Neural progenitor cell (in vitro differentiated cells): Measurements from ENCODE around the gene CCDC183. TPM values are rescaled to one million over a fixed set of nuclear protein-coding genes. Genes with fewer than 3 reads are reported as not detected.

ENCODE experiments used
- DNase-seq: peaks from one replicate; pipeline ENCODE4 v3.0.0-alpha.2; 2016; ENCODE audit warnings: low spot score
- H2AFZ ChIP-seq: fragments of 200-600 bp; sonication (generic); replicated peaks from 2 replicates; pipeline ENCODE4 v1.6.1; 2016; ENCODE audit warnings: antibody characterized with exemption
- H3F3A ChIP-seq: fragments of 200-600 bp; sonication (generic); 2 replicates; pipeline ENCODE4 v1.6.1; 2016; ENCODE audit warnings: antibody characterized with exemption, low read depth
- H3K27ac ChIP-seq: fragments of 200-600 bp; sonication (generic); 2 replicates; pipeline ENCODE4 v1.5.1; 2016; ENCODE audit warnings: mild to moderate bottlenecking
- H3K27me3 ChIP-seq: fragments of 200-600 bp; sonication (generic); 2 replicates; pipeline ENCODE4 v1.6.1; 2016; ENCODE audit warnings: mild to moderate bottlenecking, moderate library complexity
- H3K36me3 ChIP-seq: fragments of 200-600 bp; sonication (generic); 2 replicates; pipeline ENCODE4 v1.5.1; 2016
- H3K4me1 ChIP-seq: fragments of 200-600 bp; sonication (generic); 2 replicates; pipeline ENCODE4 v1.6.1; 2016; ENCODE audit warnings: mixed run types
- H3K4me2 ChIP-seq: fragments of 200-600 bp; sonication (generic); 2 replicates; pipeline ENCODE4 v1.6.1; 2016
- H3K4me3 ChIP-seq: fragments of 200-600 bp; sonication (generic); 2 replicates; pipeline ENCODE4 v1.5.1; 2016
- H3K79me2 ChIP-seq: fragments of 200-600 bp; sonication (generic); 2 replicates; pipeline ENCODE4 v1.6.1; 2016; ENCODE audit warnings: low read depth
- H3K9ac ChIP-seq: fragments of 200-600 bp; sonication (generic); 2 replicates; pipeline ENCODE4 v1.6.1; 2016
- H3K9me3 ChIP-seq: fragments of 200-600 bp; sonication (generic); 2 replicates; pipeline ENCODE4 v1.5.1; 2016; ENCODE audit warnings: low read depth
- H4K20me1 ChIP-seq: fragments of 200-600 bp; sonication (generic); 2 replicates; pipeline ENCODE4 v1.6.1; 2016; ENCODE audit warnings: low read depth
- H3K27ac Mint-ChIP-seq: 3 replicates; pipeline ENCODE4 v1.8.0; 2021; ENCODE audit warnings: mixed read lengths
- H3K27me3 Mint-ChIP-seq: 2 replicates; pipeline ENCODE4 v1.8.0; 2022; ENCODE audit warnings: low read depth, mild to moderate bottlenecking, inconsistent platforms, moderate library complexity, mixed read lengths; ENCODE audit not compliant: insufficient read depth
- H3K36me3 Mint-ChIP-seq: 3 replicates; pipeline ENCODE4 v1.8.0; 2021; ENCODE audit warnings: mixed read lengths
- H3K4me1 Mint-ChIP-seq: 3 replicates; pipeline ENCODE4 v1.8.0; 2021; ENCODE audit warnings: mixed read lengths
- H3K4me3 Mint-ChIP-seq: 3 replicates; pipeline ENCODE4 v1.8.0; 2021; ENCODE audit warnings: mild to moderate bottlenecking, moderate library complexity, mixed read lengths
- H3K9me3 Mint-ChIP-seq: 3 replicates; pipeline ENCODE4 v1.8.0; 2020; ENCODE audit warnings: mixed read lengths
- EZH2 ChIP-seq: fragments of 200-600 bp; sonication (generic); IDR thresholded peaks from 2 replicates; pipeline ENCODE4 v1.6.1; 2017; ENCODE audit warnings: antibody characterized with exemption, mild to moderate bottlenecking, moderate library complexity
- EZH2phosphoT487 ChIP-seq: fragments of 200-600 bp; sonication (generic); IDR thresholded peaks from 2 replicates; pipeline ENCODE4 v1.6.1; 2017; ENCODE audit warnings: antibody characterized with exemption
- total RNA-seq: library from RNA; depleted of rRNA; stranded (reverse); fragments of >200 nt; gene quantifications from 2 replicates; pipeline ENCODE4 v1.2.3, GENCODE V29; 2015; ENCODE audit warnings: low replicate concordance
- TF ChIP-seq, protein P1 (sequence below): fragments of 200-600 bp; sonication (generic); IDR thresholded peaks from 2 replicates; pipeline ENCODE4 v1.5.1; 2017; ENCODE audit warnings: antibody characterized with exemption, mild to moderate bottlenecking

CCDC183 gene
- total RNA-seq, 1 donor from 2014 or later, result 0.84 TPM

DNA sequence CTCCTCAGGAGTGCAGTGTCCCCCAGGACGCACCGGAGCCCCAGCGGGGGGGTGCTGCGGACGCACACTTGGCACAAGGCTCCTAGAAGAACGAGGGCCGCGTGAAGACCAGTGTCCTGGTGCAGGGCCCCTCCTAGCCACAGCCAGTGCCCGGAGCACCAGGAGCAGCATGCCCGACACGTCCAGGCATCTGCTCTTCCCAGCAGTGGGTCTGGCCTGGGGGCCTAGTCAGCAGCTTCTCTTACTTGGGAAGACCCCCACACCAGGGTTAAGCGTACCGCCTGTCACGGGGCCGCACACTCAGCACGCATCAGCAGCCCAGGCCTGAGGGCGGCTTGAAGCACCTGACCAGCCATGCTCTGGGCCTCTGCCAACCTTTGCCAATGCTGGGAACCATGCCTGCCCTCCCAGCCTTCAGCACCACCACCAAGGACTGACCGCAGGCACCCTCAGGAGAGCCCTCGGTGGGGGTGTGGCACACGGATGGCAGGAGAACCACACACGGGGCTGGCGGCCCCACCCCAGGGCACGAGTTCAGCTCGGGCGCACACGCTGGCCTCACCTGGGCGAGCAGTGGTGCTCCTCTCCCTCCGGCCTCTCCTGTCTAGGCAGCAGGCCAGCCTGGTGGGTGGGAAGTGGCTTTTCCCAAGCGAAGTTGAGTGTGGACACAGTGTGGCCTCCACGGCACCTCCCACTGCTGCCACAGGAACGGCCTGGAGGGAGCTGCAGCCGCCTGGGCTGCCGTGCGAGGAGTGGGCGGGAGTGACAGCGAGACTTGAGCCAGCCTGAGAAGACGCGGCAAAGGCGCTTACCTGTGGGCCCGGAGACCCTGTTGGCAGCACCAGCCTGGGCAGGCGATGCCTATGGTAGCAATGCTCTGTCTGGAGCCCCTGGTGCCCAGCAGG lies 34.1 kb downstream of the CCDC183 start:
- Histone ChIP-seq H3F3A (no peaks in the 10 kb centered on the region), H3K4me1 (no peaks in the 10 kb centered on the region), H3K9me3 (no peaks in the 10 kb centered on the region), H3K9ac (no peak overlapping the region), H3K4me2 (no peak overlapping the region), H4K20me1 (peaks cover 9% of the 10 kb centered on the region), H3K36me3 (no peaks in the 10 kb centered on the region), H3K27ac (no peak overlapping the region), H3K4me3 (no peak overlapping the region), H3K27me3 (no peaks in the 10 kb centered on the region), H2AFZ (no peak overlapping the region), H3K79me2 (no peaks in the 10 kb centered on the region)
- no peaks in the 10 kb centered on the region for H3K4me1 Mint-ChIP-seq
- H3K36me3 Mint-ChIP-seq, result peaks cover 10% of the 10 kb centered on the region
- DNase-seq, result no peak
- H3K4me3 Mint-ChIP-seq, result no peak overlapping the region
- H3K27me3 Mint-ChIP-seq, result peaks cover 9% of the 10 kb centered on the region
- no peak for TF ChIP-seq EZH2phosphoT487
- TF ChIP-seq, protein P1, sequence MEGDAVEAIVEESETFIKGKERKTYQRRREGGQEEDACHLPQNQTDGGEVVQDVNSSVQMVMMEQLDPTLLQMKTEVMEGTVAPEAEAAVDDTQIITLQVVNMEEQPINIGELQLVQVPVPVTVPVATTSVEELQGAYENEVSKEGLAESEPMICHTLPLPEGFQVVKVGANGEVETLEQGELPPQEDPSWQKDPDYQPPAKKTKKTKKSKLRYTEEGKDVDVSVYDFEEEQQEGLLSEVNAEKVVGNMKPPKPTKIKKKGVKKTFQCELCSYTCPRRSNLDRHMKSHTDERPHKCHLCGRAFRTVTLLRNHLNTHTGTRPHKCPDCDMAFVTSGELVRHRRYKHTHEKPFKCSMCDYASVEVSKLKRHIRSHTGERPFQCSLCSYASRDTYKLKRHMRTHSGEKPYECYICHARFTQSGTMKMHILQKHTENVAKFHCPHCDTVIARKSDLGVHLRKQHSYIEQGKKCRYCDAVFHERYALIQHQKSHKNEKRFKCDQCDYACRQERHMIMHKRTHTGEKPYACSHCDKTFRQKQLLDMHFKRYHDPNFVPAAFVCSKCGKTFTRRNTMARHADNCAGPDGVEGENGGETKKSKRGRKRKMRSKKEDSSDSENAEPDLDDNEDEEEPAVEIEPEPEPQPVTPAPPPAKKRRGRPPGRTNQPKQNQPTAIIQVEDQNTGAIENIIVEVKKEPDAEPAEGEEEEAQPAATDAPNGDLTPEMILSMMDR, result no peak
- no peaks in the 10 kb centered on the region for H3K9me3 Mint-ChIP-seq
- H3K27ac Mint-ChIP-seq, result no peak overlapping the region

GRCh38 chr9:136831002-136831719 lies 35.0 kb downstream of the CCDC183 start:
- no peak overlapping the region for H3K27ac Mint-ChIP-seq
- no peak for DNase-seq
- Histone ChIP-seq H3K4me3 (no peak overlapping the region), H4K20me1 (peaks cover 7% of the 10 kb centered on the region), H3K27ac (no peak overlapping the region), H3K36me3 (no peaks in the 10 kb centered on the region), H3F3A (peaks cover 2% of the 10 kb centered on the region), H3K4me2 (no peak overlapping the region), H3K27me3 (no peaks in the 10 kb centered on the region), H2AFZ (no peak overlapping the region), H3K79me2 (no peaks in the 10 kb centered on the region), H3K9ac (no peak overlapping the region), H3K4me1 (no peaks in the 10 kb centered on the region), H3K9me3 (no peaks in the 10 kb centered on the region)
- TF ChIP-seq EZH2phosphoT487 (no peak), EZH2 (no peak)
- TF ChIP-seq, protein P1, result no peak
- H3K4me3 Mint-ChIP-seq, result no peak overlapping the region
- H3K9me3 Mint-ChIP-seq, result no peaks in the 10 kb centered on the region
- H3K27me3 Mint-ChIP-seq, result peaks cover 9% of the 10 kb centered on the region
- H3K4me1 Mint-ChIP-seq, result no peaks in the 10 kb centered on the region
- H3K36me3 Mint-ChIP-seq, result peaks cover 10% of the 10 kb centered on the region

GRCh38 chr9:136831720-136832104 lies 35.6 kb downstream of the CCDC183 start:
- no peaks in the 10 kb centered on the region for H3K4me1 Mint-ChIP-seq
- no peak overlapping the region for H3K9ac ChIP-seq
- H3K36me3 ChIP-seq, result no peaks in the 10 kb centered on the region
- no peaks in the 10 kb centered on the region for H3K4me1 ChIP-seq
- H3K9me3 ChIP-seq, result no peaks in the 10 kb centered on the region
- no peak overlapping the region for H3K4me3 Mint-ChIP-seq
- H3K9me3 Mint-ChIP-seq, result no peaks in the 10 kb centered on the region
- peaks cover 7% of the 10 kb centered on the region for H4K20me1 ChIP-seq
- no peak overlapping the region for H3K27ac ChIP-seq
- no peak overlapping the region for H3K4me3 ChIP-seq
- no peak for DNase-seq
- H3K27ac Mint-ChIP-seq, result no peak overlapping the region
- no peaks in the 10 kb centered on the region for H3K27me3 ChIP-seq
- H3K4me2 ChIP-seq, result no peak overlapping the region
- peaks cover 10% of the 10 kb centered on the region for H3K36me3 Mint-ChIP-seq
- TF ChIP-seq EZH2phosphoT487 (no peak), EZH2 (no peak)
- TF ChIP-seq, protein P1, result no peak
- H2AFZ ChIP-seq, result no peak overlapping the region
- H3K79me2 ChIP-seq, result no peaks in the 10 kb centered on the region
- peaks cover 11% of the 10 kb centered on the region for H3K27me3 Mint-ChIP-seq
- peaks cover 3% of the 10 kb centered on the region for H3F3A ChIP-seq
